Astrocyte (in vitro differentiated cells and primary cell): ENCODE results near the gene SNW1.

Source experiments
- CTCF ChIP-seq: IDR thresholded peaks from 2 replicates; pipeline ENCODE4 v1.5.1; 2011; ENCODE audit warnings: low read depth, mild to moderate bottlenecking, inconsistent platforms, low read length, moderate library complexity; ENCODE audit not compliant: insufficient read depth
- EZH2 ChIP-seq: IDR thresholded peaks from 2 replicates; pipeline ENCODE4 v1.6.1; 2012; ENCODE audit warnings: mild to moderate bottlenecking, low read length, inconsistent platforms; ENCODE audit not compliant: insufficient read depth

- TF ChIP-seq CTCF (no peak), EZH2 (no peak)
These were observed 44.8 kb upstream of the SNW1 start for GRCh38 chr14:77805706-77806105.
